ENCODE measurements around the gene MRPL10. TPM values are rescaled to one million over a fixed set of nuclear protein-coding genes. Genes with fewer than 3 reads are reported as not detected.

The MRPL10 gene
- total RNA-seq = 16.8 and 18.6 TPM in 2 replicates

DNA sequence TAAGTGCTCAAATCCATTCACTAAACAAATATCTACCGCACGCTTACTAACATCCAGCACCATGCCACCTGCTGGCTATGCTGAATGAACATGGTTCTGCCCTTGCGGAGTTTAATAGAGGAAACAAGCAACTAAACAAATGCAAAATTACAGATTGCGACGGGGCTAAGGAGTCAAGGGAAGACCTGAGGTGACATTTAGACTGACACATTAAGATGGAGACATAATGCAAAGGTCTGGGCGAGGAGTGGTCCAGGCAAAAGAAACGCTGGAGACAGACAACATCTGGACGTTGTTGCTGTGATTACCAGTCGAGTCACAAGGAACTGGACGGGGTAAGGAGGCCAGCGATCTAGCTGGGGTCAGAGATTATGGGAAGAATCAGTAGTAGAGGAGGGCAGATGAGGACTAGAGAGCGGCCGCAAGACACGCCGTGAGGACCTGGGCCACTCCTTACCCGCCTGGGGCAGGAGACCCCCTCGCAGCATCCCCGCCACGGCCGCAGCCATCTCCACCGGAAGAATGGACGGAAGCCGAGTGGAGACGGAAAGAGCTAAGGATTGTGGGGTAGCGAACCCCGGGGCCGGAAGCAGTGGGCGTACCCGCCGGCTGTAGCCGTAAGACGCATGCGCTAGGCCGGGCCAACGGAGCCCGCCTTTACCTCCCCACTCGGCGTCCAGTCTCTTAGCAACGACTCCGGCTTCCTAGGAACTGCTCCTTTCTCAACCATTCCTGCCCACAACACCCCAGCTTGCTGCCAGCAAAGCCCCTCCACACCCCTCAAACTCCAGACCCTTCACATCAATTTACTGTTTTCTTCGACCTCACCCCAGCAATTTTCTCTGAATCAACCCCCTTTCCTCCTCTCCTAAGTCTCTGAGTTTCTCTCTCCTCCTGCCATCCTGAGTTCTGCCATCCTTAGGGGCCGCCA, at the start of gene MRPL10, which contains the start of gene LRRC46:
Gene MRPL10, minus strand, starts transcription at position 539 of the 931 bp plus-strand sequence. Its CDS starts 30 bp downstream, at position 509.
Gene LRRC46, plus strand, starts transcription at position 668 of the 931 bp plus-strand sequence. CDS start 320 bp downstream, outside the sequence.

GRCh38 chr17:47850692-47851573, 19.6 kb upstream of the MRPL10 start, which contains the start of gene SP6:
TSS of gene SP6 (minus strand) at chr17:47851163. CDS start at chr17:47848429, 2,734 bp downstream.

DNA sequence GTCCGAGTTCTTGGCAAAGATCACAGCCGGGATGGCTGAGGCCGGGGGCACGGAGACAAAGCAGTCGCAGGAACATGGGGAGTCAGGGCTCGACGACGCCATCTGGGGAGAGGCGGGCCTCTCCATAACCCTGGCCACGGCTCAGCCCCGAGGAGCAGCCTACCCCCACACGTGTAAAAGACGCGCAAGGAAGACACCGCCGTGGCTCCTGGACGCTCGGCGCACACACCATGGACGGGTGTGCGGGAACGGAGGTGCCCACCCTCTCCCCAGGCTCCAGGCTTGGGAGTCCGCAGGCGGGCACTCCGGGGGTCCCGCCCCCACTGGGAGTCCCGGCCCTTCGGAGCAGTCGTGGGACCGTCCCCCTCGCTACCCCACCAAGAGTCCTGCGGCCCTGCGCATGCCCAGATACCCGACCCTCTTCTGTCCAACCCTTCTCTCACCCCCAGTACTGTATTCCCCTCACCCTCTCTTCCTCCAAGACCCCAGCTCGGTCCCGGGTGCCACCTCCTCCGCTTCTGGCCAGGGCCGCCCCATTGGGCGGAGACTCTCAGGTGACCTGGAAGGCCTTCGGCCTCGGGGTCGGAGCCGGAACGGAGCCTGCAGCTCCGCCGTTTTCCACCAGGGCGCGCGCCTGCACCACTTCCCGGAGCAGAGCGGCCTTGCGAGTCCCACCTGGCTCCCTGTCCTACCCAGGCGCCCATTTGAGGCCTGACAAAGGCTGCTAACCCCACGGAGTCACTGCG, 9.6 kb upstream of the MRPL10 start, which contains the start of gene SCRN2:
Gene SCRN2, minus strand, starts transcription at position 532 of the 746 bp plus-strand sequence. Its CDS starts 430 bp downstream, at position 102.

DNA sequence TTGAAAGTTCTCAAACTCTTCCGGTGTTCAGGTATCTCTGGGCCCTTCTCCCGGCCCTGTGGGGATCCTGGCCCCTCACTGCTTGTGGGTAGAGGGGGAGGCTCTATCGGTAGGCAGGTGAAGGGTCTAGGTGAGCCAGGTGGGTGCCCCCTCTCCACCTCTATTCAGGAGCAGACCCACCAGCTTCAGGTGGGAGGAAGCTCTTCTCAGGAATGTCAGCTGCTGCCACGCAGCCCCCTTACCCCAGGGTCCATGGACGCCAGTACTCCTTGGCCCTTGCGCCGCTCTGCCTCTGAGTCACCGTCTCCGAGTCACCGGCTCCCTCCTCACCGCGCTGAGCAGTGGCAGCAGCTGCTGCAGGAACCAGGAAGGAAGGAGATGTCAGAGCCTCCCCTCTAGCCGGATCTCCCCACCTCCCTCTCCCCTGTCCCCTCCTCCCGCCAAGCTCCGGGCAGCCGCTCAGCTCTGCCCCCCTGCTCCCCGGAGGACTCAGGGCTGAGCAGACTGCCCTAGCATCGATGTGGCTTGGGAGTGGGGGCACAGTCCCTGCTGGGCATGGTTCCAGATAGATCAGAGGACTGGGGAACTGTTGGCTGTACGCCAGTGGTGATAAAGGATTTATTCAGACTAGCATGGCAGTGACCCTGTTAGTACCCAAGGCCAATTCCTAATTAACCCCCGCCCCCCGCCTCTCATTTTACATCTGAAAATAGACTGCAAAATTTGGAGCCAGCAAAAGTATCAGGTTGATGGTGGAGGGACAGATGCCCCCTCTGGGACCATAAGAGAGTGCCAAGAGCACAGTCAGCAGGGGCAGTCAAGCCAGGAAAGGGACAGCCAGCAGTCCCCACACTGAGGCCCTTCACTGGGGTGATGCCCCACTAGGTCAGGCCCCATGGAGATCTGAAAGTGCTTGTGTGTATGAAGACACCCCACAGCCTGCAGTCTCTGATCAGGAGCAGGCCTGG, 9.6 kb downstream of the MRPL10 start, which contains the start of gene OSBPL7:
Gene OSBPL7, minus strand, starts transcription at position 371 of the 968 bp plus-strand sequence. CDS start 1,516 bp downstream, outside the sequence.

Other genes starting within 250 kb of the MRPL10 start
- gene KPNB1, start 181.6 kb downstream of the MRPL10 start, total RNA-seq = 259 and 331 TPM in 2 replicates
- 10.5 and 16.9 TPM in 2 replicates for gene TBKBP1, start 137.4 kb downstream of the MRPL10 start, total RNA-seq
- not detected in 2 replicates for gene TBX21, start 98.3 kb downstream of the MRPL10 start, total RNA-seq
- gene OSBPL7, start 9.7 kb downstream of the MRPL10 start, total RNA-seq = 9.1 and 11.9 TPM in 2 replicates
- gene LRRC46, start 129 bp upstream of the MRPL10 start, total RNA-seq = 0.09 TPM in 1 of 2 replicates, not detected in the other
- gene SCRN2, start 9.7 kb upstream of the MRPL10 start, total RNA-seq = 20.7 and 27.9 TPM in 2 replicates
- gene SP6, start 19.6 kb upstream of the MRPL10 start, total RNA-seq = 0.45 and 0.66 TPM in 2 replicates
- gene SP2, start 64.7 kb upstream of the MRPL10 start, total RNA-seq = 0.90 and 1.6 TPM in 2 replicates
- gene PNPO, start 110.0 kb upstream of the MRPL10 start, total RNA-seq = 17.7 and 24.7 TPM in 2 replicates
- not detected in 2 replicates for gene PRR15L, start 126.3 kb upstream of the MRPL10 start, total RNA-seq
- 58.7 and 68.2 TPM in 2 replicates for gene CDK5RAP3, start 139.6 kb upstream of the MRPL10 start, total RNA-seq
- 5.3 and 10.5 TPM in 2 replicates for gene COPZ2, start 206.3 kb upstream of the MRPL10 start, total RNA-seq
- gene NFE2L1, start 216.8 kb upstream of the MRPL10 start, total RNA-seq = 98.9 and 104 TPM in 2 replicates

Measured in endothelial cell of coronary artery (primary cell).